Measurements from ENCODE around the gene COPA. TPM values are rescaled to one million over a fixed set of nuclear protein-coding genes. Genes with fewer than 3 reads are reported as not detected.
"Not testable (repeated sequence)": the region's sequence is repeated elsewhere in the genome, so short reads cannot be mapped to it uniquely, and the experiment has no call there.

The COPA gene
- total RNA-seq, result 100 to 1,000 TPM in 1 of 4 donors, 10 to 100 TPM in 3; 59.0 to 103 (median 85.9) TPM

GRCh38 chr1:160342953-160343869, at the start of gene COPA, which contains the start of gene NCSTN:
TSS of gene COPA (minus strand) at chr1:160343250. CDS start at chr1:160343170, 80 bp downstream.
TSS of gene NCSTN (plus strand) at chr1:160343383. CDS start at chr1:160343397, 14 bp downstream.
- H3K9me3 ChIP-seq, result no peaks in the 10 kb centered on the region
- in situ Hi-C loops (cut with MboI; ENCODE audit: low sequenced_read_pairs in 4 of 4), result loop anchor here in 1 of 4 donors (25.0 kb wide), 1 partner anchor 1419 kb away; the partner anchor contains the start of gene ATF6
- DNase-seq, result peak; percentile 92
- peak within 1 kb of the TSS; percentile 89 to 96 (median 96) for H3K27ac ChIP-seq
- H3K36me3 ChIP-seq, result peaks cover 0 to 42% of the 10 kb centered on the region in 2 donors
- peak; percentile 86 to 93 for TF ChIP-seq POLR2A (IDR thresholded peaks at IDR 0.05)
- TF ChIP-seq, protein P1, sequence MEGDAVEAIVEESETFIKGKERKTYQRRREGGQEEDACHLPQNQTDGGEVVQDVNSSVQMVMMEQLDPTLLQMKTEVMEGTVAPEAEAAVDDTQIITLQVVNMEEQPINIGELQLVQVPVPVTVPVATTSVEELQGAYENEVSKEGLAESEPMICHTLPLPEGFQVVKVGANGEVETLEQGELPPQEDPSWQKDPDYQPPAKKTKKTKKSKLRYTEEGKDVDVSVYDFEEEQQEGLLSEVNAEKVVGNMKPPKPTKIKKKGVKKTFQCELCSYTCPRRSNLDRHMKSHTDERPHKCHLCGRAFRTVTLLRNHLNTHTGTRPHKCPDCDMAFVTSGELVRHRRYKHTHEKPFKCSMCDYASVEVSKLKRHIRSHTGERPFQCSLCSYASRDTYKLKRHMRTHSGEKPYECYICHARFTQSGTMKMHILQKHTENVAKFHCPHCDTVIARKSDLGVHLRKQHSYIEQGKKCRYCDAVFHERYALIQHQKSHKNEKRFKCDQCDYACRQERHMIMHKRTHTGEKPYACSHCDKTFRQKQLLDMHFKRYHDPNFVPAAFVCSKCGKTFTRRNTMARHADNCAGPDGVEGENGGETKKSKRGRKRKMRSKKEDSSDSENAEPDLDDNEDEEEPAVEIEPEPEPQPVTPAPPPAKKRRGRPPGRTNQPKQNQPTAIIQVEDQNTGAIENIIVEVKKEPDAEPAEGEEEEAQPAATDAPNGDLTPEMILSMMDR (IDR thresholded peaks at IDR 0.05 in 4 of 5, conservative IDR thresholded peaks at IDR 0.05 in 1 of 5), result peak in 2 of 5 experiments; percentile 24 to 31
- H3K4me1 ChIP-seq, result peaks cover 30 to 39% of the 10 kb centered on the region in 2 donors
- ATAC-seq, result peak; percentile 99 to 100
- intact Hi-C loops (cut with DNase I; ENCODE audit: low total_unique reads), result loop anchor here (5.0 to 10.0 kb wide), 6 partner anchors 34 to 969 kb away; partner anchors contain the start of genes CASQ1, IGSF8, PIGM and SDHC
- no peaks in the 10 kb centered on the region for H3K27me3 ChIP-seq
- H3K4me3 ChIP-seq, result peak within 1 kb of the TSS; percentile 77 to 96 (median 86)

- in situ Hi-C loops (cut with MboI; ENCODE audit: low sequenced_read_pairs in 4 of 4); H3K4me3 ChIP-seq; ATAC-seq; H3K36me3 ChIP-seq; DNase-seq; H3K27ac ChIP-seq; H3K4me1 ChIP-seq; H3K27me3 ChIP-seq; intact Hi-C loops (cut with DNase I; ENCODE audit: low total_unique reads); H3K9me3 ChIP-seq: not testable (repeated sequence)
These were observed 45.4 kb upstream of the COPA start for GRCh38 chr1:160388406-160388805.

DNA sequence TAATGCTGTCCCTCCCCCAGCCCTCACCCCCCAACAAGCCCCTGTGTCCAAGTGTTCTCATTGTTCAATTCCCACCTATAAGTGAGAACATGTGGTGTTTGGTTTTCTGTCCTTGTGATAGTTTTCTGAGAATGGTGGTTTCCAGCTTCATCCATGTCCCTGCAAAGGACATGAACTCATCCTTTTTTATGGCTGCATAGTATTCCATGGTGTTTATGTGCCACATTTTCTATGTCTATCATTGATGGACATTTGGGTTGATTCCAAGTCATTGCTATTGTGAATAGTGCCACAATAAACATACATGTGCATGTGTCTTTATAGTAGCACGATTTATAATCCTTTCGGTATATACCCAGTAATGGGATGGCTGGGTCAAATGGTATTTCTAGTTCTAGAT, 41.8 kb upstream of the COPA start:
- ATAC-seq; H3K36me3 ChIP-seq; H3K4me1 ChIP-seq; H3K4me3 ChIP-seq; intact Hi-C loops (cut with DNase I; ENCODE audit: low total_unique reads); DNase-seq; in situ Hi-C loops (cut with MboI; ENCODE audit: low sequenced_read_pairs in 4 of 4); H3K27me3 ChIP-seq; H3K27ac ChIP-seq; H3K9me3 ChIP-seq: not testable (repeated sequence)

GRCh38 chr1:160377585-160378206, 34.6 kb upstream of the COPA start:
- Histone ChIP-seq H3K4me3 (no peak overlapping the region), H3K9me3 (no peaks in the 10 kb centered on the region), H3K27ac (no peak overlapping the region), H3K27me3 (no peaks in the 10 kb centered on the region), H3K36me3 (no peaks in the 10 kb centered on the region), H3K4me1 (peaks cover 0 to 9% of the 10 kb centered on the region in 2 donors)
- TF ChIP-seq, protein P1 (IDR thresholded peaks at IDR 0.05 in 4 of 5, conservative IDR thresholded peaks at IDR 0.05 in 1 of 5), result no peak
- TF ChIP-seq POLR2A (IDR thresholded peaks at IDR 0.05), result no peak
- no peak for DNase-seq
- in situ Hi-C loops (cut with MboI; ENCODE audit: low sequenced_read_pairs in 4 of 4), result loop anchor here in 1 of 4 donors (10.0 kb wide), 1 partner anchor 183 kb away; the partner anchor contains the start of gene CASQ1
- no peak for ATAC-seq
- intact Hi-C loops (cut with DNase I; ENCODE audit: low total_unique reads), result loop anchor here (2.0 to 10.0 kb wide), 3 partner anchors 35 to 293 kb away; partner anchors contain the start of genes COPA, KCNJ9 and NCSTN

DNA sequence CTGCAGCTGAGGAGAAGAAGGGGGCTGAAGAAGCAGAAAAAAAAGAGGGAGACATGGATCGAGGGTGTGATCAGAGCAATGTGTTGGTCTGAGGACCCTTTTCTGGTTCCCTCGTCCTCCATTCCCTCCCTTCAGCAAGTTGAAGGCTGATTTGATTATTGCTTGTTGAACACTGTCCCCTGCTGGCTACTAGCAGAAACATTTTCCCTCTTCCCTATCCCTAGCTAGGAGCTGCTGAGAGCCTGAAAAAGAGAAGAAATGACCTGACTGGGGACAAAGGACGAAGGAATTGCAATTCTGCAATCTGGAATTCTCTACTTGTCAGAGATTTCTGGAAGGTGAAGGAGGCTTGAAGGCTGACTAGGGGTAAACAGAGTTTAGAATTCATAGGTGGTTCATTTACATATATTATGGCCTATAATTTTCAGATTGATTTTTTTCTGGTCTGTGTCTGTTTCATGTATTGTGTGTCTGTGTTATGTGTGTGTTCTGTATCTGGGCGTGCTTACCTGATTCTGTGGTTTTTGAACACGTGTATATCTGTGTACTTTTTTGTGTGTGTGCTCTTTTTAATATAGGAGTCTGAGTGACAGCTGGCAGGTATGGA, 33.6 kb upstream of the COPA start:
- H3K27me3 ChIP-seq, result no peaks in the 10 kb centered on the region
- no peak overlapping the region for H3K4me3 ChIP-seq
- TF ChIP-seq, protein P1 (IDR thresholded peaks at IDR 0.05 in 4 of 5, conservative IDR thresholded peaks at IDR 0.05 in 1 of 5), result peak; percentile 83 to 96 (median 87)
- TF ChIP-seq POLR2A (IDR thresholded peaks at IDR 0.05), result no peak
- DNase-seq (no peak), ATAC-seq (peak; percentile 85 to 96)
- in situ Hi-C loops (cut with MboI; ENCODE audit: low sequenced_read_pairs in 4 of 4), result loop anchor here in 1 of 4 donors (10.0 kb wide), 1 partner anchor 182 kb away; the partner anchor contains the start of gene CASQ1
- intact Hi-C loops (cut with DNase I; ENCODE audit: low total_unique reads), result loop anchor here (2.0 to 10.0 kb wide), 3 partner anchors 34 to 292 kb away; partner anchors contain the start of genes COPA, KCNJ9 and NCSTN
- no peaks in the 10 kb centered on the region for H3K36me3 ChIP-seq
- no peak overlapping the region for H3K27ac ChIP-seq
- no peaks in the 10 kb centered on the region for H3K9me3 ChIP-seq
- peaks cover 0 to 9% of the 10 kb centered on the region in 2 donors for H3K4me1 ChIP-seq

Measured in gastrocnemius medialis (tissue), 4 donors.